Chondrocyte (in vitro differentiated cells): ENCODE measurements around the gene DDA1. TPM values are rescaled to one million over a fixed set of nuclear protein-coding genes. Genes with fewer than 3 reads are reported as not detected.

Source experiments
- DNase-seq: peaks from one replicate; pipeline ENCODE4 v3.0.0; 2021; ENCODE audit warnings: mixed read lengths, low spot score
- H3K27ac Mint-ChIP-seq: one replicate; pipeline ENCODE4 v1.8.0; 2021; ENCODE audit warnings: mild to moderate bottlenecking, moderate library complexity, mixed read lengths; ENCODE audit not compliant: unreplicated experiment
- H3K27me3 Mint-ChIP-seq: 2 replicates; pipeline ENCODE4 v1.8.0; 2021; ENCODE audit warnings: low read depth, mixed read lengths
- H3K36me3 Mint-ChIP-seq: 2 replicates; pipeline ENCODE4 v1.8.0; 2021; ENCODE audit warnings: low read depth, mixed read lengths
- H3K4me1 Mint-ChIP-seq: 2 replicates; pipeline ENCODE4 v1.8.0; 2021; ENCODE audit warnings: low read depth, mild to moderate bottlenecking, mixed read lengths
- H3K4me3 Mint-ChIP-seq: one replicate; pipeline ENCODE4 v1.8.0; 2021; ENCODE audit warnings: mild to moderate bottlenecking, moderate library complexity, mixed read lengths; ENCODE audit not compliant: unreplicated experiment
- H3K9me3 Mint-ChIP-seq: 2 replicates; pipeline ENCODE4 v1.8.0; 2021; ENCODE audit warnings: low read depth, mixed read lengths
- total RNA-seq: library from RNA; stranded (reverse); gene quantifications from 3 replicates; pipeline ENCODE4 v1.2.1, GENCODE V29; 2021
- TF ChIP-seq, protein P1 (sequence below): fragments of 200-600 bp; sonication (generic); IDR thresholded peaks from 2 replicates; pipeline ENCODE4 v1.5.0; 2021; ENCODE audit warnings: antibody characterized with exemption, mild to moderate bottlenecking, moderate library complexity

The DDA1 gene
- total RNA-seq, 1 donor from 2014 or later: 63.9 TPM

DNA sequence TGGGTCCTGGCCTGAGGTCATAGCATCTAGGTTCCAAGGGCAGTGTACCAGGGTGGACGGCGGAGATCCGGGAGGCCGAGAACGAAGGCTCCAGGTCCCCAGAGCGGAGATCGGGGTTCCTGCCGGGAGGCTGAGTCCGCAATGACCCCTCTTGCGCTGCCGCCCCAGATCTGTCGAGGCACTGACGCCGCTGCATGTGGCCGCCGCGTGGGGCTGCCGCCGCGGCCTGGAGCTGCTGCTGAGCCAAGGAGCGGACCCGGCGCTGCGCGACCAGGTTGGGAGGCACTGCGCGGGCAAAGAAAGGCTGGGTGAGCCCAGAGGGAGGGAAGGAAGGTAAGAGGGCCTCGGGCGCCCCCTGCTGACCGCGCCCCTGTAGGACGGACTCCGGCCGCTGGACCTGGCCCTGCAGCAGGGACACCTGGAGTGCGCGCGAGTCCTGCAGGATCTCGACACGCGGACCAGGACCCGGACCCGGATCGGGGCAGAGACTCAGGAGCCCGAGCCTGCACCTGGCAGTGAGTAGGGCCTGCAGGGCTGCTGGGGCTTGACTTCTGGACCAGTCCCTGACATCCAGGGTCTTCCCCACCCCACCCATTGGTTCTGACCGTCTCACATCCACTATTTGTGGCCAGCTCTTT lies 26.8 kb upstream of the DDA1 start:
- Mint-ChIP-seq H3K4me3 (peak overlapping the region; percentile 62), H3K27ac (no peak overlapping the region), H3K4me1 (peaks cover 9% of the 10 kb centered on the region)

DNA sequence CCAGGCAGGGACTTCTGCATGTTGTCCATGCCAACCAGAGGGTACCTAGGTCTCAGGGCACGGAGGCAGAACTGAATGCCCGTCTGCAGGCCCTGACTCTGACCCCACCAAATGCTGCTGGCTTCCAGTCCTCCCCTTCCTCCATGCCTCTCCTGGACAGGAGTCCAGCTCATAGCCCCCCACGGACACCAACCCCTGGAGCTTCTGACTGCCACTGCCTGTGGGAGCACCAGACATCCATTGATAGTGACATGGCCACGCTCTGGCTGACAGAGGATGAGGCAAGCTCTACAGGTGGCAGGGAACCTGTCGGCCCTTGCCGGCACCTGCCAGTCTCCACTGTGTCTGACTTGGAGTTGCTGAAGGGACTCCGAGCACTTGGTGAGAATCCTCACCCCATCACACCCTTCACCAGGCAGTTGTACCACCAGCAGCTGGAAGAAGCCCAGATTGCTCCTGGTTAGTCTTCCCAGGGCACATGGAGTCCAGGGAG lies 25.8 kb upstream of the DDA1 start:
- no peaks in the 10 kb centered on the region for H3K9me3 Mint-ChIP-seq
- TF ChIP-seq, protein P1, sequence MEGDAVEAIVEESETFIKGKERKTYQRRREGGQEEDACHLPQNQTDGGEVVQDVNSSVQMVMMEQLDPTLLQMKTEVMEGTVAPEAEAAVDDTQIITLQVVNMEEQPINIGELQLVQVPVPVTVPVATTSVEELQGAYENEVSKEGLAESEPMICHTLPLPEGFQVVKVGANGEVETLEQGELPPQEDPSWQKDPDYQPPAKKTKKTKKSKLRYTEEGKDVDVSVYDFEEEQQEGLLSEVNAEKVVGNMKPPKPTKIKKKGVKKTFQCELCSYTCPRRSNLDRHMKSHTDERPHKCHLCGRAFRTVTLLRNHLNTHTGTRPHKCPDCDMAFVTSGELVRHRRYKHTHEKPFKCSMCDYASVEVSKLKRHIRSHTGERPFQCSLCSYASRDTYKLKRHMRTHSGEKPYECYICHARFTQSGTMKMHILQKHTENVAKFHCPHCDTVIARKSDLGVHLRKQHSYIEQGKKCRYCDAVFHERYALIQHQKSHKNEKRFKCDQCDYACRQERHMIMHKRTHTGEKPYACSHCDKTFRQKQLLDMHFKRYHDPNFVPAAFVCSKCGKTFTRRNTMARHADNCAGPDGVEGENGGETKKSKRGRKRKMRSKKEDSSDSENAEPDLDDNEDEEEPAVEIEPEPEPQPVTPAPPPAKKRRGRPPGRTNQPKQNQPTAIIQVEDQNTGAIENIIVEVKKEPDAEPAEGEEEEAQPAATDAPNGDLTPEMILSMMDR: no peak
- peaks cover 2% of the 10 kb centered on the region for H3K36me3 Mint-ChIP-seq
- no peak for DNase-seq
- no peak overlapping the region for H3K27ac Mint-ChIP-seq
- no peak overlapping the region for H3K4me3 Mint-ChIP-seq
- no peaks in the 10 kb centered on the region for H3K27me3 Mint-ChIP-seq
- H3K4me1 Mint-ChIP-seq: peaks cover 9% of the 10 kb centered on the region

More for the DNA sequence above, 26.8 kb upstream of the DDA1 start:
- TF ChIP-seq, protein P1: peak; percentile 94
- no peaks in the 10 kb centered on the region for H3K27me3 Mint-ChIP-seq
- DNase-seq: peak; percentile 89
- peaks cover 2% of the 10 kb centered on the region for H3K36me3 Mint-ChIP-seq
- no peaks in the 10 kb centered on the region for H3K9me3 Mint-ChIP-seq

DNA sequence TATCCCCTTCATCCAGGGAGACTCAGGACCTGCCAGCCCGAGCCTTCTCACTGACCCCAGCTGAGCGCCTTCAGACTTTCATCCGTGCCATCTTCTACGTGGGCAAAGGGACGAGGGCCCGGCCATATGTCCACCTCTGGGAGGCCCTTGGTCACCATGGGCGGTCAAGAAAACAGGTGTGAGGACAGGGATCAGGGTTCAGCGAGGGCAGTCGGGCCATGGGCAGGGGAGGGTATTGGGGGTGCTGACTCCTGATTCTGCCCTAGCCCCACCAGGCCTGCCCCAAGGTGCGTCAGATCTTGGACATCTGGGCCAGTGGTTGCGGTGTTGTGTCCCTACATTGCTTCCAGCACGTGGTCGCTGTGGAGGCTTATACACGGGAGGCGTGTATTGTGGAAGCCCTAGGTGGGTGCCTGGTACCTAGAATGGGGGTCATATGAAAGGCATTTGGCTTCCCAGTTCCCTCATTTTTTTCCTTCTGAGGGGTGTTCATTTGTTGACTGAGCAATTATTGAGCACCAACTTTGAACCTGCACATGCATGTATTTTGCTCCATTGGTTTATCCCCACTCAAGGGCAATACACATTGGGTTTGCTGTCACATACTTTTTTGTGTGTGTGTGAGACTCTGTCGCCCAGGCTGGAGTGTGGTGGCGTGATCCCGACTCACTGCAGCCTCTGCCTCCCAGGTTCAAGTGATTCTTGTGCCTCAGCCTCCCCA lies 23.8 kb upstream of the DDA1 start:
- Mint-ChIP-seq H3K27ac (no peak overlapping the region), H3K36me3 (no peaks in the 10 kb centered on the region), H3K9me3 (no peaks in the 10 kb centered on the region), H3K4me3 (no peak overlapping the region), H3K4me1 (peaks cover 12% of the 10 kb centered on the region), H3K27me3 (no peaks in the 10 kb centered on the region)
- TF ChIP-seq, protein P1: no peak
- no peak for DNase-seq

DNA sequence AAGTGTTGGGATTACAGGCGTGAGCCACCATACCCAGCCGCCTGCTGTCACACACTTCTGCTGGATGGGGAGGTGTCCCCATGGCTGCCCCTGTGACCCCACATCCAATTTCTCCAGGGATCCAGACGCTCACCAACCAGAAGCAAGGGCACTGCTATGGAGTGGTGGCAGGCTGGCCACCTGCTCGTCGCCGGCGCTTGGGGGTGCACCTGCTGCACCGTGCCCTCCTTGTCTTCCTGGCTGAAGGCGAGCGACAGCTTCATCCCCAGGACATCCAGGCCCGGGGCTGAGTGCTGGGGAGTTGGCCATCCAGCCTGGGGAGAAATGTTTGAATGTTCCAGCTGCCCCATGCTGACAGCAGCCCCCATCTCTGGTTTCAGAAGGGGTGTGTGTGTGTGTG lies 23.1 kb upstream of the DDA1 start:
- TF ChIP-seq, protein P1: no peak
- Mint-ChIP-seq H3K4me1 (peaks cover 10% of the 10 kb centered on the region), H3K27me3 (no peaks in the 10 kb centered on the region), H3K36me3 (no peaks in the 10 kb centered on the region), H3K9me3 (no peaks in the 10 kb centered on the region), H3K27ac (no peak overlapping the region), H3K4me3 (no peak overlapping the region)
- no peak for DNase-seq

DNA sequence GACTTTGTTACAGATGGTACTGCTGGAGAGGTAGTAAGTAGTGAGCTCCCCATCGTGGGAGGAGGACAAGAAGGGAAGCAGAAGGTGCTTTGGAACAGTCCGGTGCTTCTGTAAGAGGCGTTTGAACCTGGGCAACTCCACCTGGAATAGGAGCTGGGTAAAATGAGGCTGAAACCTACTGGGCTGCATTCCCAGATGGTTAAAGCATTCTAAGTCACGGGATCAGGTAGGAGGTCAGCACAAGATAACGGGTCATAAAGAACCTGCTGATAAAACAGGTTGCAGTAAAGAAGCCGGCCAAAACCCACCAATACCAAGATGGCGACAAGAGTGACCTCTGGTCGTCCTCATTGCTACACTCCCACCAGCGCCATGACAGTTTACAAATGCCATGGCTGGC lies 22.6 kb upstream of the DDA1 start:
- H3K27me3 Mint-ChIP-seq: no peaks in the 10 kb centered on the region
- no peak overlapping the region for H3K27ac Mint-ChIP-seq
- no peaks in the 10 kb centered on the region for H3K9me3 Mint-ChIP-seq
- no peak overlapping the region for H3K4me3 Mint-ChIP-seq
- DNase-seq: no peak
- TF ChIP-seq, protein P1: no peak
- no peaks in the 10 kb centered on the region for H3K36me3 Mint-ChIP-seq
- H3K4me1 Mint-ChIP-seq: peaks cover 7% of the 10 kb centered on the region
